ENCODE data around the gene ERFL. TPM values are rescaled to one million over a fixed set of nuclear protein-coding genes. Genes with fewer than 3 reads are reported as not detected.

Gene ERFL
- total and polyA plus RNA-seq, 10 donors = 0.46 to 3.0 (median 2.1) TPM

DNA sequence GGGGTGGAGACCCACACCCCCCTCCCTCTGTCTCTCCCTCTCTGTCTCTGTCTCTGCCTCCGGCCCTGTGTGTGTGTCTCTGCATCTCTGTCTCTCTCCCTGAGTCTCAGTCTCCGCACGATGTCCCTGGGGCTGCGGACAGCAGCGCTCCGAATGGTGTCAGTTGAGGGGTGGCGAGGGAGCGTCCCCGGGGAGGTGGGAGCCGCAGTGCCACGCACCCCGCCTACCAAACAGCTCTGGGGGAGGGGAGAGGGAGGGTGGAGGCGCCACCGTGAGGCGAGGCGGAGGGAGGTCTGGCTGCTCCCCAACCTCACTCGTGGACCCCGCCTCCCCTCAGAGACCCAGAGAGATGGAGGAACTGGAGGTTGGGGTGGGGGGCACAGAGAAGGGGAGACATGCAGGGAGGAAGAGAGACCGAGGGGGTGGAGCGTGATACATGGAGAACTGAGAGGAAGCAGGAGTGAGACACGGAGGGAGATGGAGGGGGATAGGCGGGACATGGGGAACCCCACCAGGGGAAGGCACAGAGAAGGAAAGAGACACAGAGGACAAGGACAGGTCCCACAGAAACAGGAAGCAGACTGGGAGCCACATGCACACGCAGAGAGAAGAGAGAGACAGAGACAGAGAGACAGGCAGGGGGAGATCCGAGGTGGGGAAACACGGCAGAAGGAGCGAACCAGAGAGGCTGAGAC is 7.2 kb downstream of the ERFL start:
- H3K27me3 ChIP-seq (replicated peaks in 1 of 7) = peaks cover 0 to 83% (median 66%) of the 10 kb centered on the region in 7 donors
- no peaks in the 10 kb centered on the region for H3K9me3 ChIP-seq

GRCh38 chr19:41919948-41920712 is 8.1 kb downstream of the ERFL start:
- H3K4me3 ChIP-seq = no peak overlapping the region
- no peak overlapping the region for H3K27ac ChIP-seq
- H3K4me1 ChIP-seq = peaks cover 0 to 55% (median 21%) of the 10 kb centered on the region in 6 donors
- H3K36me3 ChIP-seq = no peaks in the 10 kb centered on the region
- WGBS, 5 donors = 90 to 95% (median 92%) methylated on average over 27 to 33 of the region's 33 CpGs
- H3K9me3 ChIP-seq = no peaks in the 10 kb centered on the region
- intact Hi-C loops (cut with DNase I; ENCODE audit: low total_unique reads) = no loop called here
- H3K27me3 ChIP-seq (replicated peaks in 1 of 7) = peaks cover 3 to 83% (median 66%) of the 10 kb centered on the region in 7 donors
- TF ChIP-seq, protein P1, sequence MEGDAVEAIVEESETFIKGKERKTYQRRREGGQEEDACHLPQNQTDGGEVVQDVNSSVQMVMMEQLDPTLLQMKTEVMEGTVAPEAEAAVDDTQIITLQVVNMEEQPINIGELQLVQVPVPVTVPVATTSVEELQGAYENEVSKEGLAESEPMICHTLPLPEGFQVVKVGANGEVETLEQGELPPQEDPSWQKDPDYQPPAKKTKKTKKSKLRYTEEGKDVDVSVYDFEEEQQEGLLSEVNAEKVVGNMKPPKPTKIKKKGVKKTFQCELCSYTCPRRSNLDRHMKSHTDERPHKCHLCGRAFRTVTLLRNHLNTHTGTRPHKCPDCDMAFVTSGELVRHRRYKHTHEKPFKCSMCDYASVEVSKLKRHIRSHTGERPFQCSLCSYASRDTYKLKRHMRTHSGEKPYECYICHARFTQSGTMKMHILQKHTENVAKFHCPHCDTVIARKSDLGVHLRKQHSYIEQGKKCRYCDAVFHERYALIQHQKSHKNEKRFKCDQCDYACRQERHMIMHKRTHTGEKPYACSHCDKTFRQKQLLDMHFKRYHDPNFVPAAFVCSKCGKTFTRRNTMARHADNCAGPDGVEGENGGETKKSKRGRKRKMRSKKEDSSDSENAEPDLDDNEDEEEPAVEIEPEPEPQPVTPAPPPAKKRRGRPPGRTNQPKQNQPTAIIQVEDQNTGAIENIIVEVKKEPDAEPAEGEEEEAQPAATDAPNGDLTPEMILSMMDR (IDR thresholded peaks at IDR 0.05 in 8 of 11, conservative IDR thresholded peaks at IDR 0.05 in 3 of 11) = no peak
- TF ChIP-seq POLR2A (IDR thresholded peaks at IDR 0.05) (no peak), POLR2AphosphoS5 (IDR thresholded peaks at IDR 0.05) (no peak)
- no peak for DNase-seq

More for the DNA sequence above, 7.2 kb downstream of the ERFL start:
- no peak overlapping the region for H3K27ac ChIP-seq
- H3K4me1 ChIP-seq = peaks cover 0 to 46% (median 12%) of the 10 kb centered on the region in 6 donors
- no peaks in the 10 kb centered on the region for H3K36me3 ChIP-seq
- TF ChIP-seq, protein P1 (IDR thresholded peaks at IDR 0.05 in 8 of 11, conservative IDR thresholded peaks at IDR 0.05 in 3 of 11) = no peak
- peak in 1 of 3 donors; percentile 29 for TF ChIP-seq POLR2AphosphoS5 (IDR thresholded peaks at IDR 0.05)
- TF ChIP-seq POLR2A (IDR thresholded peaks at IDR 0.05) = no peak
- peak; percentile 75 for DNase-seq
- no peak overlapping the region for H3K4me3 ChIP-seq
- WGBS, 5 donors = 8 to 33% (median 15%) methylated on average over 22 to 26 of the region's 26 CpGs
- intact Hi-C loops (cut with DNase I; ENCODE audit: low total_unique reads) = no loop called here

DNA sequence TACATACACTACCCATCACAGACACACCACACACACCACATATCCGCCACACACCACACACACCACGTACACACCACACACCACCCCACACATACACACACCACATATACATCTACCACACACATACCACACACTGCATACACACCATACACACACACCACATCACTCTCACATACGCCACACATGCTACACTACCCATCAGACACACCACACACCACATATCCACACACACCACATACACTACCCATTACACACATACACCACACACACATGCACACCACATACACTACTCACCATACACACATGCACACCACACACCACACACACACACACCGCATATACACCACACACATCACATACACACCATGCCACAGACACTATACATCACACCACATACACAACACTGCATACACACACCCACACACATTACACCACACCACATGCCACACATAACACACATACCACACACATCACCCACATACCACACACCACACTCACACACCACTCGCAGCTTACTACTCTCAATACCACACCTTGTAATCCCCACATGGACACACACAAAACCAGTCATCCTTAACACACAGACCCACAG is 9.5 kb downstream of the ERFL start:
- Histone ChIP-seq H3K4me3 (no peak overlapping the region), H3K27me3 (replicated peaks in 1 of 7) (peaks cover 3 to 83% (median 68%) of the 10 kb centered on the region in 7 donors), H3K9me3 (no peaks in the 10 kb centered on the region), H3K27ac (no peak overlapping the region), H3K36me3 (no peaks in the 10 kb centered on the region), H3K4me1 (peaks cover 0 to 57% (median 24%) of the 10 kb centered on the region in 6 donors)
- TF ChIP-seq POLR2AphosphoS5 (IDR thresholded peaks at IDR 0.05) = no peak
- no peak for TF ChIP-seq POLR2A (IDR thresholded peaks at IDR 0.05)
- TF ChIP-seq, protein P1 (IDR thresholded peaks at IDR 0.05 in 8 of 11, conservative IDR thresholded peaks at IDR 0.05 in 3 of 11) = peak in 1 of 11 experiments; percentile 3
- DNase-seq = no peak
- WGBS, 5 donors = 91 to 95% (median 93%) methylated on average over 5 of the region's 5 CpGs
- intact Hi-C loops (cut with DNase I; ENCODE audit: low total_unique reads) = no loop called here
